ENCODE data around the gene AFM.

Gene AFM

GRCh38 chr4:73458184-73459047, 23.1 kb upstream of the AFM start:
- DNase-seq (ENCODE audit: low spot score): no peak
- TF ChIP-seq, protein P1, sequence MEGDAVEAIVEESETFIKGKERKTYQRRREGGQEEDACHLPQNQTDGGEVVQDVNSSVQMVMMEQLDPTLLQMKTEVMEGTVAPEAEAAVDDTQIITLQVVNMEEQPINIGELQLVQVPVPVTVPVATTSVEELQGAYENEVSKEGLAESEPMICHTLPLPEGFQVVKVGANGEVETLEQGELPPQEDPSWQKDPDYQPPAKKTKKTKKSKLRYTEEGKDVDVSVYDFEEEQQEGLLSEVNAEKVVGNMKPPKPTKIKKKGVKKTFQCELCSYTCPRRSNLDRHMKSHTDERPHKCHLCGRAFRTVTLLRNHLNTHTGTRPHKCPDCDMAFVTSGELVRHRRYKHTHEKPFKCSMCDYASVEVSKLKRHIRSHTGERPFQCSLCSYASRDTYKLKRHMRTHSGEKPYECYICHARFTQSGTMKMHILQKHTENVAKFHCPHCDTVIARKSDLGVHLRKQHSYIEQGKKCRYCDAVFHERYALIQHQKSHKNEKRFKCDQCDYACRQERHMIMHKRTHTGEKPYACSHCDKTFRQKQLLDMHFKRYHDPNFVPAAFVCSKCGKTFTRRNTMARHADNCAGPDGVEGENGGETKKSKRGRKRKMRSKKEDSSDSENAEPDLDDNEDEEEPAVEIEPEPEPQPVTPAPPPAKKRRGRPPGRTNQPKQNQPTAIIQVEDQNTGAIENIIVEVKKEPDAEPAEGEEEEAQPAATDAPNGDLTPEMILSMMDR (IDR thresholded peaks at IDR 0.05; ENCODE audit: extremely low read depth, missing control alignments): no peak

DNA sequence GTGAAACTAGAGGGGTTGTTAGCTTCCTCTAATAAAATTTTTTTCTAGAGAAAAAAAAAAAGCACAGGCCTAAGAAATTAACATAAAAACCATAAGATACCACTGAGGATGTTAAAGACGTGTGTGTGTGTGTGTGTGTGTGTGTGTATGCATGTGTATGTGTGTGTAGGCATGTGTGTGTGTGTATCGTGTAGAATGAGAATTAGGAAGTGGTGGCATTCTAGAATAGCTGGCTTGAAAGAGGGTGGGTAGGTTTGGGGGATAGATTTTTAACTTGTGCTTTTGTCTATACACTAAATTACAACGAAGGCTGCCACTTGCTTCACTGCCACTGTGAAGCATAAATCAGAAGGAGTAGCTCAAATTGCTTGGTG, 22.5 kb upstream of the AFM start:
- TF ChIP-seq, protein P1 (IDR thresholded peaks at IDR 0.05; ENCODE audit: extremely low read depth, missing control alignments): no peak
- DNase-seq (ENCODE audit: low spot score): no peak

DNA sequence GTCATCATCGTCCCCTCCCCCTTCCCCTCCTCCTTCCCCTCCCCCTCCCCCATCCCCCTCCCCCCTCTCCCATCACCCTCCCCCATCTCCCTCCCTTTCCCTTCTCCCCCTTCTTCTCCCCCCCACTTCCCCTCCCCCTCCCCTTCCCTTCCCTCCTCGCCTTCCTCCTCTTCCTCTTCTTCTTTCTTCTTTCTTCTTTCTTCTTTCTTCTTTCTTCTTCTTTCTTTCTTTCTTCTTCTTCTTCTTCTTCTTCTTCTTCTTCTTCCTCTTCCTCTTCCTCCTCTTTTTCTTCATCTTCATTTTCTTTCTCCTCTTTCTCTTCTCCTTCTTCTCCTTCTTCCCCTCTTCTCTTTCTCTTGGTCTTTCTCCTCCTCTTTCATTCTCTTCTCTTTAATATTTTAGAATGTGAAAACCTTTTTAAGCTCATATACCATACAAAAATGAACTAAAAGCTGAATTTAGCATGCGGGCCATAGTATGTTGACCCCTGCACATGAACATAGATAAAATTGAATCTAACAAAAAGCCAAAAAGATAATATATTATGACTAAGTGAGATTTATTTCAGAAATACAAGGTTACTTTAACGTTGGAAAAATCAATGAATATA, 20.5 kb upstream of the AFM start:
- TF ChIP-seq, protein P1 (IDR thresholded peaks at IDR 0.05; ENCODE audit: extremely low read depth, missing control alignments): no peak
- DNase-seq (ENCODE audit: low spot score): no peak

GRCh38 chr4:73468170-73468569, 13.4 kb upstream of the AFM start:
- TF ChIP-seq, protein P1 (IDR thresholded peaks at IDR 0.05; ENCODE audit: extremely low read depth, missing control alignments): no peak

DNA sequence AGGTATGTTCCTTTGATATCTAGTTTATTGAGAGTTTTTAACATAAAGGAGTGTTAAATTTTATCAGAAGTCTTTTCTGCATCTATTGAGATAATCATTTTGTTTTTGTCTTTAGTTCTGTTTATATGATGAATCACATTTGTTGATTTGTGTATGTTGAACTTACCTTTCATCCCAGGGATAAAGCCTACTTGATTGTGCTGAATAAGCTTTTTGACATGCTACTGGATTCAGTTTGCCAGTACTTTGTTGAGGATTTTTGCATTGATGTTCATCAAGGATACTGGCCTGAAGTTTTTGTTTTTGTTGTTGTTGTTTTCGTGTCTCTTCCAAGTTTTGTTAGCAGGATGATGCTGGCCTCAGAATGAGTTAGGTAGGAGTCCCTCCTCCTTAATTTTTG, 10.8 kb upstream of the AFM start:
- DNase-seq (ENCODE audit: low spot score): no peak
- TF ChIP-seq, protein P1 (IDR thresholded peaks at IDR 0.05; ENCODE audit: extremely low read depth, missing control alignments): no peak

More at GRCh38 chr4:73468170-73468569, 13.4 kb upstream of the AFM start:
- no peak for DNase-seq (ENCODE audit: low spot score)

- no peak for DNase-seq (ENCODE audit: low spot score)
Observed at GRCh38 chr4:73477176-73477575, 4.4 kb upstream of the AFM start.

DNA sequence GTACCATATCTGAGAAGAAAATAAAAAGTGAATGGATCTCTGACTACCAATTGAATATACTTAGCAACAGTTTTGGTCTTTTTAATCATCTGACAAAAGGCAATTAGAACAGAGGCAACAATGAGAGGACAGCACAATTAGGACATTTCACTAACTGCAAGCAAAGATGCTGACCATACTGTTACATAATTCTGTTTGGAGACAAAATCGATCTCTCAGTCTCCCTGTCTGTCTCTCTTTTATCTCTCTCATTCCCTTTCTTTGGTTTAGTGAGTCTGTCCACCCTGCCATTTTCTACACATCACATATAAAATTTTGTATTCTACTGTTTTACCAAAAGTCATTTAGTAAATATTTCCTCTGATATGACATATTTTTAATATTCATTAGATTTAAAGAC, 2.2 kb upstream of the AFM start:
- DNase-seq (ENCODE audit: low spot score): no peak
- TF ChIP-seq, protein P1 (IDR thresholded peaks at IDR 0.05; ENCODE audit: extremely low read depth, missing control alignments): no peak

More at GRCh38 chr4:73477176-73477575, 4.4 kb upstream of the AFM start:
- TF ChIP-seq, protein P1 (IDR thresholded peaks at IDR 0.05; ENCODE audit: extremely low read depth, missing control alignments): no peak
